Lower lobe of right lung (tissue), 2 donors: ENCODE results near the gene TRMT1. TPM values are rescaled to one million over a fixed set of nuclear protein-coding genes. Genes with fewer than 3 reads are reported as not detected.

Experiments
- ATAC-seq, 2 donors: fragments of 200-7000 bp; cut with Tn5 transposase; one replicate each; pipeline ENCODE4 v1.9.1; 2020 to 2022; ENCODE audit warnings: mild to moderate bottlenecking in 2 of 2, moderate library complexity in 2 of 2
- DNase-seq: peaks from one replicate; pipeline ENCODE4 v3.0.0-alpha.2; 2020
- H3K27ac ChIP-seq: fragments of 200-600 bp; one replicate; pipeline ENCODE4 v1.8.0; 2022
- H3K27me3 ChIP-seq: fragments of 200-600 bp; one replicate; pipeline ENCODE4 v1.8.0; 2022; ENCODE audit warnings: low read depth
- H3K36me3 ChIP-seq: fragments of 200-600 bp; one replicate; pipeline ENCODE4 v1.8.0; 2022; ENCODE audit warnings: mild to moderate bottlenecking
- H3K4me1 ChIP-seq: fragments of 200-600 bp; one replicate; pipeline ENCODE4 v1.8.0; 2022
- H3K4me3 ChIP-seq: fragments of 200-600 bp; one replicate; pipeline ENCODE4 v1.8.0; 2022; ENCODE audit warnings: mild to moderate bottlenecking
- H3K9me3 ChIP-seq: fragments of 200-600 bp; one replicate; pipeline ENCODE4 v1.8.0; 2022
- CTCF ChIP-seq: fragments of 200-600 bp; IDR thresholded peaks from one replicate; pipeline ENCODE4 v1.8.0; 2022; ENCODE audit warnings: antibody characterized with exemption, mild to moderate bottlenecking
- intact Hi-C: fragments of 100-400 bp; cut with DNase I; formaldehyde crosslinking; loops from one replicate; pipeline ENCODE4 v1.11.0; 2022
- total RNA-seq: library from RNA; stranded (reverse); fragmentation: NEBNext Ultra II Directional; extraction: Animal tissue kit (Norgen Biotek cat#: 25700); gene quantifications from one replicate; pipeline ENCODE4 v1.2.1, GENCODE V29; 2021
- donor health status: DM: no; HTN: yes; CAD: no; lungs with severe emphysema.

Gene TRMT1
- total RNA-seq, 1 donor from 2014 or later, result 29.3 TPM

- Histone ChIP-seq H3K9me3 (no peaks in the 10 kb centered on the region), H3K36me3 (peaks cover 48% of the 10 kb centered on the region), H3K27ac (peak overlapping the region; percentile 2), H3K27me3 (no peaks in the 10 kb centered on the region), H3K4me3 (no peak overlapping the region), H3K4me1 (peaks cover 48% of the 10 kb centered on the region)
- TF ChIP-seq CTCF, result no peak
- DNase-seq, result no peak
- ATAC-seq, result peak in 1 of 2 donors; percentile 4
- intact Hi-C loops, result no loop called here
Observed at GRCh38 chr19:13076787-13077186, 39.8 kb downstream of the TRMT1 start.

- intact Hi-C loops, result no loop called here
- H3K36me3 ChIP-seq, result peaks cover 48% of the 10 kb centered on the region
- H3K4me1 ChIP-seq, result peaks cover 43% of the 10 kb centered on the region
- ATAC-seq (no peak), DNase-seq (no peak)
- no peak overlapping the region for H3K4me3 ChIP-seq
- peak overlapping the region; percentile 2 for H3K27ac ChIP-seq
- TF ChIP-seq CTCF, result no peak
- no peaks in the 10 kb centered on the region for H3K27me3 ChIP-seq
- no peaks in the 10 kb centered on the region for H3K9me3 ChIP-seq
Observed at GRCh38 chr19:13076320-13076719, 40.2 kb downstream of the TRMT1 start.

GRCh38 chr19:13074378-13074777, 42.2 kb downstream of the TRMT1 start:
- no peak overlapping the region for H3K27ac ChIP-seq
- no peak overlapping the region for H3K4me3 ChIP-seq
- H3K27me3 ChIP-seq, result no peaks in the 10 kb centered on the region
- H3K36me3 ChIP-seq, result peaks cover 42% of the 10 kb centered on the region
- DNase-seq (no peak), ATAC-seq (no peak)
- no peak for TF ChIP-seq CTCF
- no peaks in the 10 kb centered on the region for H3K9me3 ChIP-seq
- H3K4me1 ChIP-seq, result peaks cover 52% of the 10 kb centered on the region
- intact Hi-C loops, result no loop called here

GRCh38 chr19:13073263-13073662, 43.3 kb downstream of the TRMT1 start:
- no peaks in the 10 kb centered on the region for H3K27me3 ChIP-seq
- peaks cover 42% of the 10 kb centered on the region for H3K36me3 ChIP-seq
- no peaks in the 10 kb centered on the region for H3K9me3 ChIP-seq
- H3K4me1 ChIP-seq, result peaks cover 52% of the 10 kb centered on the region
- TF ChIP-seq CTCF, result no peak
- H3K27ac ChIP-seq, result no peak overlapping the region
- ATAC-seq (no peak), DNase-seq (no peak)
- intact Hi-C loops, result no loop called here
- H3K4me3 ChIP-seq, result no peak overlapping the region

GRCh38 chr19:13072188-13072908, 44.2 kb downstream of the TRMT1 start:
- DNase-seq (no peak), ATAC-seq (no peak)
- Histone ChIP-seq H3K27me3 (no peaks in the 10 kb centered on the region), H3K9me3 (no peaks in the 10 kb centered on the region), H3K36me3 (peaks cover 33% of the 10 kb centered on the region), H3K4me1 (peaks cover 54% of the 10 kb centered on the region), H3K27ac (no peak overlapping the region), H3K4me3 (no peak overlapping the region)
- intact Hi-C loops, result no loop called here
- no peak for TF ChIP-seq CTCF
